Esophagus squamous epithelium (tissue), 4 donors: Measurements from ENCODE around the gene GUCY2D.

Experiments
- CTCF ChIP-seq, 6 experiments: fragments of 450-650 bp in 4 of 6; fragments of 200-600 bp in 2 of 6; sonication (generic) in 2 of 6; IDR thresholded peaks; one replicate each; pipeline ENCODE4 v1.5.1; 2016 to 2019; ENCODE audit warnings: antibody characterized with exemption in 6 of 6, mild to moderate bottlenecking in 4 of 6, moderate library complexity in 4 of 6
- POLR2A ChIP-seq, 4 donors: fragments of 450-650 bp; IDR thresholded peaks; one replicate each; pipeline ENCODE4 v1.6.1; 2017; ENCODE audit warnings: antibody characterized with exemption in 4 of 4, mild to moderate bottlenecking in 4 of 4, moderate library complexity in 3 of 4

GRCh38 chr17:7974638-7975131 is 27.7 kb upstream of the GUCY2D start:
- TF ChIP-seq CTCF (IDR thresholded peaks at IDR 0.05), result no peak
- no peak for TF ChIP-seq POLR2A (IDR thresholded peaks at IDR 0.05)
